ENCODE data around the gene RGS9BP.

- TF ChIP-seq, protein P1, sequence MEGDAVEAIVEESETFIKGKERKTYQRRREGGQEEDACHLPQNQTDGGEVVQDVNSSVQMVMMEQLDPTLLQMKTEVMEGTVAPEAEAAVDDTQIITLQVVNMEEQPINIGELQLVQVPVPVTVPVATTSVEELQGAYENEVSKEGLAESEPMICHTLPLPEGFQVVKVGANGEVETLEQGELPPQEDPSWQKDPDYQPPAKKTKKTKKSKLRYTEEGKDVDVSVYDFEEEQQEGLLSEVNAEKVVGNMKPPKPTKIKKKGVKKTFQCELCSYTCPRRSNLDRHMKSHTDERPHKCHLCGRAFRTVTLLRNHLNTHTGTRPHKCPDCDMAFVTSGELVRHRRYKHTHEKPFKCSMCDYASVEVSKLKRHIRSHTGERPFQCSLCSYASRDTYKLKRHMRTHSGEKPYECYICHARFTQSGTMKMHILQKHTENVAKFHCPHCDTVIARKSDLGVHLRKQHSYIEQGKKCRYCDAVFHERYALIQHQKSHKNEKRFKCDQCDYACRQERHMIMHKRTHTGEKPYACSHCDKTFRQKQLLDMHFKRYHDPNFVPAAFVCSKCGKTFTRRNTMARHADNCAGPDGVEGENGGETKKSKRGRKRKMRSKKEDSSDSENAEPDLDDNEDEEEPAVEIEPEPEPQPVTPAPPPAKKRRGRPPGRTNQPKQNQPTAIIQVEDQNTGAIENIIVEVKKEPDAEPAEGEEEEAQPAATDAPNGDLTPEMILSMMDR (IDR thresholded peaks at IDR 0.05) = no peak
- no peak for TF ChIP-seq POLR2A (IDR thresholded peaks at IDR 0.05)
These were observed 17.0 kb downstream of the RGS9BP start for GRCh38 chr19:32692727-32693061.

All from heart left ventricle (tissue), 13 donors.